HepG2 (cell line): ENCODE results near the gene LIPC.

Experiments used
- EZH2 ChIP-seq: conservative IDR thresholded peaks from 2 replicates; pipeline ENCODE4 v1.6.1; 2012; ENCODE audit warnings: mild to moderate bottlenecking, low read depth, low read length, moderate library complexity
- GABPA ChIP-seq, 2 experiments: IDR thresholded peaks; 2 replicates each; pipeline ENCODE4 v1.6.1; 2011 to 2016; ENCODE audit warnings: low read depth in 2 of 2, low read length in 1 of 2, missing biosample characterization in 1 of 2, missing genetic modification characterization in 1 of 2
- PHF8 ChIP-seq: sonication (generic); formaldehyde crosslinking; IDR thresholded peaks from 2 replicates; pipeline ENCODE4 v1.5.0; 2020; ENCODE audit warnings: missing genetic modification reagents
- ZNF256 ChIP-seq: sonication (generic); formaldehyde crosslinking; conservative IDR thresholded peaks from 2 replicates; pipeline ENCODE4 v1.4.0; 2020; ENCODE audit warnings: missing genetic modification reagents
- ZNF790 ChIP-seq: sonication (generic); formaldehyde crosslinking; IDR thresholded peaks from 2 replicates; pipeline ENCODE4 v1.8.0; 2022; ENCODE audit warnings: missing genetic modification reagents, mild to moderate bottlenecking, borderline replicate concordance
- TF ChIP-seq, protein P1 (sequence below): sonication (generic); formaldehyde crosslinking; IDR thresholded peaks from 2 replicates; pipeline ENCODE4 v1.5.0; 2020; ENCODE audit warnings: mild to moderate bottlenecking, missing genetic modification reagents, moderate library complexity

DNA sequence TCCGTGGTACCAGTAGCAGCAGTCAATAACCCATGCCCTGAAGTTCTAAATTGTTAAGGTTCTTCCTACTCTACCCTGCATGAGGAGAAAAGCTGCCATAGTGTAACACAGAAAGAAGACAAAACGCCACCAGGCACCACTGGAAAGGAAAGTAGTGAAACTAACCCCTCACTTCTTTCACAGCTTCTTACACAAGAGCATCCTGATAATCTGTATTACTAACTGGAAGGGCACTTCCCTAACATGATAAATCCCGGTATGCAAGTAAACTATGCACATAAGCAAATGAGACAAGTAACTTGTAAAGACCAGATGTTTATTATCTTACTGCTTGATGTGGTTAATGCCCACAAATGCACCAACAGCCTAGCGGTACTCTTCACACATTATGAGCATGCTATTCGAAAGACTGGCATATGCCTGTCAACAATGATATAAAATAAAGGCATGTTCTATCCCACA lies 176.4 kb downstream of the LIPC start:
- TF ChIP-seq GABPA (IDR thresholded peaks at IDR 0.05; ENCODE audit: low read depth, low read length): no peak
- TF ChIP-seq GABPA (CRISPR knock-in tag; IDR thresholded peaks at IDR 0.05; ENCODE audit: low read depth): no peak
- no peak for TF ChIP-seq PHF8
- TF ChIP-seq ZNF790 (CRISPR knock-in tag): no peak
- TF ChIP-seq, protein P1, sequence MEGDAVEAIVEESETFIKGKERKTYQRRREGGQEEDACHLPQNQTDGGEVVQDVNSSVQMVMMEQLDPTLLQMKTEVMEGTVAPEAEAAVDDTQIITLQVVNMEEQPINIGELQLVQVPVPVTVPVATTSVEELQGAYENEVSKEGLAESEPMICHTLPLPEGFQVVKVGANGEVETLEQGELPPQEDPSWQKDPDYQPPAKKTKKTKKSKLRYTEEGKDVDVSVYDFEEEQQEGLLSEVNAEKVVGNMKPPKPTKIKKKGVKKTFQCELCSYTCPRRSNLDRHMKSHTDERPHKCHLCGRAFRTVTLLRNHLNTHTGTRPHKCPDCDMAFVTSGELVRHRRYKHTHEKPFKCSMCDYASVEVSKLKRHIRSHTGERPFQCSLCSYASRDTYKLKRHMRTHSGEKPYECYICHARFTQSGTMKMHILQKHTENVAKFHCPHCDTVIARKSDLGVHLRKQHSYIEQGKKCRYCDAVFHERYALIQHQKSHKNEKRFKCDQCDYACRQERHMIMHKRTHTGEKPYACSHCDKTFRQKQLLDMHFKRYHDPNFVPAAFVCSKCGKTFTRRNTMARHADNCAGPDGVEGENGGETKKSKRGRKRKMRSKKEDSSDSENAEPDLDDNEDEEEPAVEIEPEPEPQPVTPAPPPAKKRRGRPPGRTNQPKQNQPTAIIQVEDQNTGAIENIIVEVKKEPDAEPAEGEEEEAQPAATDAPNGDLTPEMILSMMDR (CRISPR knock-in tag): no peak
- TF ChIP-seq ZNF256: no peak
- no peak for TF ChIP-seq EZH2
